ENCODE data around the gene KIAA0513. TPM values are rescaled to one million over a fixed set of nuclear protein-coding genes. Genes with fewer than 3 reads are reported as not detected.

The KIAA0513 gene
- polyA plus RNA-seq, 3 donors, result 3.9 to 5.3 (median 4.6) TPM

- no peak for DNase-seq (ENCODE audit: low read depth in 3 of 3, low spot score in 2 of 3)
These were observed 100.7 kb downstream of the KIAA0513 start for GRCh38 chr16:85128079-85128837.

GRCh38 chr16:85129876-85130704 is 102.5 kb downstream of the KIAA0513 start:
- no peak for DNase-seq (ENCODE audit: low read depth in 3 of 3, low spot score in 2 of 3)

GRCh38 chr16:85130705-85131028 is 103.1 kb downstream of the KIAA0513 start:
- DNase-seq (ENCODE audit: low read depth in 3 of 3, low spot score in 2 of 3), result no peak

GRCh38 chr16:85132456-85133289 is 105.1 kb downstream of the KIAA0513 start:
- no peak for DNase-seq (ENCODE audit: low read depth in 3 of 3, low spot score in 2 of 3)

GRCh38 chr16:85133290-85133599 is 105.7 kb downstream of the KIAA0513 start:
- no peak for DNase-seq (ENCODE audit: low read depth in 3 of 3, low spot score in 2 of 3)

GRCh38 chr16:85134076-85134788 is 106.6 kb downstream of the KIAA0513 start:
- DNase-seq (ENCODE audit: low read depth in 3 of 3, low spot score in 2 of 3), result no peak

GRCh38 chr16:85134789-85135142 is 107.2 kb downstream of the KIAA0513 start:
- no peak for DNase-seq (ENCODE audit: low read depth in 3 of 3, low spot score in 2 of 3)

GRCh38 chr16:85136213-85136701 is 108.7 kb downstream of the KIAA0513 start:
- DNase-seq (ENCODE audit: low read depth in 3 of 3, low spot score in 2 of 3), result no peak

GRCh38 chr16:85136702-85137322 is 109.2 kb downstream of the KIAA0513 start:
- no peak for DNase-seq (ENCODE audit: low read depth in 3 of 3, low spot score in 2 of 3)

GRCh38 chr16:85137323-85138072 is 109.9 kb downstream of the KIAA0513 start:
- DNase-seq (ENCODE audit: low read depth in 3 of 3, low spot score in 2 of 3), result no peak

- no peak for DNase-seq (ENCODE audit: low read depth in 3 of 3, low spot score in 2 of 3)
These were observed 110.7 kb downstream of the KIAA0513 start for GRCh38 chr16:85138073-85138824.

GRCh38 chr16:85138825-85139627 is 111.4 kb downstream of the KIAA0513 start:
- DNase-seq (ENCODE audit: low read depth in 3 of 3, low spot score in 2 of 3), result no peak

- no peak for DNase-seq (ENCODE audit: low read depth in 3 of 3, low spot score in 2 of 3)
These were observed 112.3 kb downstream of the KIAA0513 start for GRCh38 chr16:85139881-85140339.

- DNase-seq (ENCODE audit: low read depth in 3 of 3, low spot score in 2 of 3), result no peak
These were observed 112.9 kb downstream of the KIAA0513 start for GRCh38 chr16:85140455-85141012.

- no peak for DNase-seq (ENCODE audit: low read depth in 3 of 3, low spot score in 2 of 3)
These were observed 114.0 kb downstream of the KIAA0513 start for GRCh38 chr16:85141491-85142128.

GRCh38 chr16:85142129-85142513 is 114.5 kb downstream of the KIAA0513 start:
- DNase-seq (ENCODE audit: low read depth in 3 of 3, low spot score in 2 of 3), result no peak

GRCh38 chr16:85142771-85143211 is 115.2 kb downstream of the KIAA0513 start:
- DNase-seq (ENCODE audit: low read depth in 3 of 3, low spot score in 2 of 3), result no peak
